ENCODE measurements around the gene CAPZB. TPM values are rescaled to one million over a fixed set of nuclear protein-coding genes. Genes with fewer than 3 reads are reported as not detected.

The CAPZB gene
- total and polyA plus RNA-seq, 2 of the 4 experiments (the other 2 are of a cell fraction): 216 to 304 TPM

DNA sequence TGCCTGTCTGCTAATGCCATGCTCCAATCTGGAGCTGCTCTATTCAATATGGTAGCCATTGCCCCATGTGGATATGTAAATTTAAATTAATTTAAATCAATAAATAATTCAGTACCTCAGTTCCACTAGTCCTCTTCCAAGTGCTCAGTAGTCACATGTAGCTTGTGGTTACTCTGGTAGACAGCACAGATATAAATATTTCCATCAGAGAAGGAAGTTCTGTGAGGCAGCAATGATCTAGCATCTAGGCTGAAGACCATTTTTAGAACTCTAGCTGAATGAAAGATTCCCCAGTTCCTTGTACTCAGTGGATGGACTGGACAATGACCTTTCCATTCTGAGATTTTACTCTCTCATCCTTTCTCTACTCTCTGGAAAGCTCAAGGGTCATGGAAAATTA, 25.8 kb upstream of the CAPZB start:
- Histone ChIP-seq H2BK5ac (ENCODE audit: low read depth, low read length, poor library complexity, severe bottlenecking) (no peak overlapping the region), H3K27ac (ENCODE audit: insufficient read depth, low read length) (no peak overlapping the region), H3K4ac (ENCODE audit: low read depth, low read length) (no peak overlapping the region), H3K36me3 (ENCODE audit: control insufficient read depth, insufficient read depth, low read length) (no peaks in the 10 kb centered on the region), H2AK9ac (replicated peaks; ENCODE audit: low read depth, low read length, poor library complexity) (no peak overlapping the region), H2AK5ac (ENCODE audit: low read depth, low read length) (0 out of 2 replicates have a peak overlapping the region, but pooled peaks have one; percentile 25), H3K23ac (ENCODE audit: low read depth, low read length) (no peak overlapping the region), H3K27me3 (ENCODE audit: control insufficient read depth, insufficient read depth, low read length) (no peaks in the 10 kb centered on the region), H3K79me1 (ENCODE audit: low read depth in 1 of 2, low read length in 2 of 2) (no peaks in the 10 kb centered on the region), H4K20me1 (ENCODE audit: insufficient read depth, low read length) (no peaks in the 10 kb centered on the region; the same call in 1 of the 2 replicates), H3K9ac (ENCODE audit: low read depth, low read length) (no peak overlapping the region), H3K4me2 (ENCODE audit: low read depth, low read length) (no peak overlapping the region), H3K56ac (ENCODE audit: extremely low read depth, insufficient read depth, low read length) (no peak overlapping the region), H2BK15ac (ENCODE audit: low read depth, low read length) (no peak overlapping the region; the same call in 2 of the 3 replicates), H3K9me3 (ENCODE audit: control insufficient read depth, insufficient read depth, low read length) (no peaks in the 10 kb centered on the region), H4K8ac (ENCODE audit: low read depth in 2 of 2, low read length in 2 of 2) (no peak overlapping the region), H4K5ac (ENCODE audit: low read depth, low read length) (no peak overlapping the region), H2BK120ac (ENCODE audit: low read depth, low read length) (no peak overlapping the region), H3K14ac (replicated peaks; ENCODE audit: low read depth, low read length) (no peak overlapping the region), H3K18ac (ENCODE audit: low read depth, low read length) (peak overlapping the region; percentile 41; the same call in 1 of the 2 replicates), H3K4me1 (ENCODE audit: control insufficient read depth, insufficient read depth, low read length) (peaks cover 6% of the 10 kb centered on the region), H2BK20ac (ENCODE audit: low read depth, low read length) (peak overlapping the region; percentile 41; the same call in 1 of the 2 replicates), H4K91ac (ENCODE audit: insufficient read depth, low read depth, low read length) (no peak overlapping the region), H3K4me3 (ENCODE audit: insufficient read depth, low read depth, low read length) (no peak overlapping the region), H2AFZ (replicated peaks; ENCODE audit: low read length, poor library complexity) (no peak overlapping the region), H3K9me1 (ENCODE audit: insufficient read depth, low read length) (peaks cover 3% of the 10 kb centered on the region; the same call in 1 of the 2 replicates)
- TF ChIP-seq MXI1 (IDR thresholded peaks at IDR 0.05; ENCODE audit: borderline replicate concordance, low read depth, low read length): no peak
- TF ChIP-seq, protein P1, sequence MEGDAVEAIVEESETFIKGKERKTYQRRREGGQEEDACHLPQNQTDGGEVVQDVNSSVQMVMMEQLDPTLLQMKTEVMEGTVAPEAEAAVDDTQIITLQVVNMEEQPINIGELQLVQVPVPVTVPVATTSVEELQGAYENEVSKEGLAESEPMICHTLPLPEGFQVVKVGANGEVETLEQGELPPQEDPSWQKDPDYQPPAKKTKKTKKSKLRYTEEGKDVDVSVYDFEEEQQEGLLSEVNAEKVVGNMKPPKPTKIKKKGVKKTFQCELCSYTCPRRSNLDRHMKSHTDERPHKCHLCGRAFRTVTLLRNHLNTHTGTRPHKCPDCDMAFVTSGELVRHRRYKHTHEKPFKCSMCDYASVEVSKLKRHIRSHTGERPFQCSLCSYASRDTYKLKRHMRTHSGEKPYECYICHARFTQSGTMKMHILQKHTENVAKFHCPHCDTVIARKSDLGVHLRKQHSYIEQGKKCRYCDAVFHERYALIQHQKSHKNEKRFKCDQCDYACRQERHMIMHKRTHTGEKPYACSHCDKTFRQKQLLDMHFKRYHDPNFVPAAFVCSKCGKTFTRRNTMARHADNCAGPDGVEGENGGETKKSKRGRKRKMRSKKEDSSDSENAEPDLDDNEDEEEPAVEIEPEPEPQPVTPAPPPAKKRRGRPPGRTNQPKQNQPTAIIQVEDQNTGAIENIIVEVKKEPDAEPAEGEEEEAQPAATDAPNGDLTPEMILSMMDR (conservative IDR thresholded peaks at IDR 0.05; ENCODE audit: low read depth, low read length): no peak
- no peak for TF ChIP-seq MAZ (IDR thresholded peaks at IDR 0.05; ENCODE audit: borderline replicate concordance, low read depth, low read length)
- TF ChIP-seq, protein P2, sequence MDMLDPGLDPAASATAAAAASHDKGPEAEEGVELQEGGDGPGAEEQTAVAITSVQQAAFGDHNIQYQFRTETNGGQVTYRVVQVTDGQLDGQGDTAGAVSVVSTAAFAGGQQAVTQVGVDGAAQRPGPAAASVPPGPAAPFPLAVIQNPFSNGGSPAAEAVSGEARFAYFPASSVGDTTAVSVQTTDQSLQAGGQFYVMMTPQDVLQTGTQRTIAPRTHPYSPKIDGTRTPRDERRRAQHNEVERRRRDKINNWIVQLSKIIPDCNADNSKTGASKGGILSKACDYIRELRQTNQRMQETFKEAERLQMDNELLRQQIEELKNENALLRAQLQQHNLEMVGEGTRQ (IDR thresholded peaks at IDR 0.05; ENCODE audit: low read depth, low read length): no peak
- no peak for TF ChIP-seq BHLHE40 (IDR thresholded peaks at IDR 0.05; ENCODE audit: low read depth, low read length)
- no peak for TF ChIP-seq SMC3 (IDR thresholded peaks at IDR 0.05; ENCODE audit: low read depth, low read length)
- no peak for TF ChIP-seq MAFK (IDR thresholded peaks at IDR 0.05; ENCODE audit: low read depth, low read length)
- no peak for TF ChIP-seq FOS (IDR thresholded peaks at IDR 0.05; ENCODE audit: low read depth, low read length)
- TF ChIP-seq RFX5 (IDR thresholded peaks at IDR 0.05; ENCODE audit: low read depth, low read length): no peak
- no peak for TF ChIP-seq NFE2L2 (IDR thresholded peaks at IDR 0.05; ENCODE audit: low read depth, low read length)
- no peak for TF ChIP-seq RAD21 (IDR thresholded peaks at IDR 0.05; ENCODE audit: low read length)
- no peak for TF ChIP-seq POLR2A (IDR thresholded peaks at IDR 0.05; ENCODE audit: low read depth, low read length)
- TF ChIP-seq, protein P3, sequence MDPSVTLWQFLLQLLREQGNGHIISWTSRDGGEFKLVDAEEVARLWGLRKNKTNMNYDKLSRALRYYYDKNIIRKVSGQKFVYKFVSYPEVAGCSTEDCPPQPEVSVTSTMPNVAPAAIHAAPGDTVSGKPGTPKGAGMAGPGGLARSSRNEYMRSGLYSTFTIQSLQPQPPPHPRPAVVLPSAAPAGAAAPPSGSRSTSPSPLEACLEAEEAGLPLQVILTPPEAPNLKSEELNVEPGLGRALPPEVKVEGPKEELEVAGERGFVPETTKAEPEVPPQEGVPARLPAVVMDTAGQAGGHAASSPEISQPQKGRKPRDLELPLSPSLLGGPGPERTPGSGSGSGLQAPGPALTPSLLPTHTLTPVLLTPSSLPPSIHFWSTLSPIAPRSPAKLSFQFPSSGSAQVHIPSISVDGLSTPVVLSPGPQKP (IDR thresholded peaks at IDR 0.05; ENCODE audit: borderline replicate concordance, low read depth, low read length): no peak
- TF ChIP-seq RCOR1 (IDR thresholded peaks at IDR 0.05; ENCODE audit: insufficient replicate concordance, low read length): no peak
- TF ChIP-seq CEBPB (IDR thresholded peaks at IDR 0.05; ENCODE audit: low read depth, low read length): no peak
- TF ChIP-seq CHD1 (IDR thresholded peaks at IDR 0.05; ENCODE audit: low read depth, low read length): no peak
- ChIA-PET POLR2A (ENCODE audit: unreplicated experiment) (no interaction called here), CTCF (no interaction called here)
- no peak for DNase-seq
- dilution Hi-C loops (cut with HindIII; ENCODE audit: low sequenced_read_pairs, unreplicated experiment): no loop called here
- ATAC-seq (ENCODE audit: low read depth): no peak
- in situ Hi-C loops (cut with MboI; ENCODE audit: low sequenced_read_pairs): no loop called here
- intact Hi-C loops (cut with micrococcal nuclease): loop anchor here (5.0 kb wide), 1 partner anchor 46 kb away; no protein-coding TSS in a partner anchor
- no TSS peak for BruUV-seq (replicated peaks)
